Measurements from ENCODE around the gene VPS9D1. TPM values are rescaled to one million over a fixed set of nuclear protein-coding genes. Genes with fewer than 3 reads are reported as not detected.
"Not testable (repeated sequence)": the region's sequence is repeated elsewhere in the genome, so short reads cannot be mapped to it uniquely, and the experiment has no call there.

VPS9D1 gene
- total and polyA plus RNA-seq, 3 donors from 2014 or later = 22.4 to 26.9 (median 25.0) TPM

GRCh38 chr16:89691231-89691985, 29.3 kb downstream of the VPS9D1 start:
- Histone ChIP-seq H3K4me3 (no peak overlapping the region), H3K27me3 (no peaks in the 10 kb centered on the region), H3K36me3 (ENCODE audit: low read depth, missing control alignments) (no peaks in the 10 kb centered on the region), H3K4me1 (peaks cover 7% of the 10 kb centered on the region), H3K9me3 (no peaks in the 10 kb centered on the region), H3K27ac (no peak overlapping the region)
- intact Hi-C loops (cut with DNase I; ENCODE audit: low total_unique reads) = no loop called here
- DNase-seq = no peak
- no peak for TF ChIP-seq POLR2A (IDR thresholded peaks at IDR 0.05)
- TF ChIP-seq CTCF (IDR thresholded peaks at IDR 0.05) = no peak
- 96 to 97% methylated on average over 20 to 21 of the region's 21 CpGs for WGBS, 2 donors

GRCh38 chr16:89690392-89690901, 30.3 kb downstream of the VPS9D1 start:
- H3K4me3 ChIP-seq = no peak overlapping the region
- intact Hi-C loops (cut with DNase I; ENCODE audit: low total_unique reads) = no loop called here

GRCh38 chr16:89689621-89690020, 31.1 kb downstream of the VPS9D1 start:
- H3K27me3 ChIP-seq; H3K36me3 ChIP-seq (ENCODE audit: low read depth, missing control alignments); intact Hi-C loops (cut with DNase I; ENCODE audit: low total_unique reads); H3K4me3 ChIP-seq; H3K9me3 ChIP-seq; DNase-seq; H3K27ac ChIP-seq; H3K4me1 ChIP-seq: not testable (repeated sequence)
- 86 to 93% methylated on average over 4 of the region's 4 CpGs for WGBS, 2 donors

More at GRCh38 chr16:89690392-89690901, 30.3 kb downstream of the VPS9D1 start:
- DNase-seq = no peak
- Histone ChIP-seq H3K36me3 (ENCODE audit: low read depth, missing control alignments) (no peaks in the 10 kb centered on the region), H3K4me1 (peaks cover 7% of the 10 kb centered on the region), H3K9me3 (no peaks in the 10 kb centered on the region), H3K27ac (no peak overlapping the region), H3K27me3 (no peaks in the 10 kb centered on the region)
- WGBS, 2 donors = 95 to 96% methylated on average over 16 of the region's 16 CpGs
- TF ChIP-seq CTCF (IDR thresholded peaks at IDR 0.05) = no peak
- TF ChIP-seq POLR2A (IDR thresholded peaks at IDR 0.05) = no peak

- no peak overlapping the region for H3K27ac ChIP-seq
- intact Hi-C loops (cut with DNase I; ENCODE audit: low total_unique reads) = no loop called here
- peaks cover 7% of the 10 kb centered on the region for H3K4me1 ChIP-seq
- H3K9me3 ChIP-seq = no peaks in the 10 kb centered on the region
- TF ChIP-seq CTCF (IDR thresholded peaks at IDR 0.05) = no peak
- no peaks in the 10 kb centered on the region for H3K36me3 ChIP-seq (ENCODE audit: low read depth, missing control alignments)
- H3K4me3 ChIP-seq = no peak overlapping the region
- WGBS, 2 donors = 93 to 95% methylated on average over 13 of the region's 13 CpGs
- no peak for DNase-seq
- H3K27me3 ChIP-seq = no peaks in the 10 kb centered on the region
Observed at GRCh38 chr16:89689142-89689541, 31.6 kb downstream of the VPS9D1 start.

- intact Hi-C loops (cut with DNase I; ENCODE audit: low total_unique reads) = no loop called here
- WGBS, 2 donors = 88 to 92% methylated on average over 5 of the region's 5 CpGs
Observed at GRCh38 chr16:89688395-89688794, 32.3 kb downstream of the VPS9D1 start.

More at GRCh38 chr16:89688395-89688794, 32.3 kb downstream of the VPS9D1 start:
- Histone ChIP-seq H3K4me3 (no peak overlapping the region), H3K27me3 (no peaks in the 10 kb centered on the region), H3K4me1 (peaks cover 7% of the 10 kb centered on the region), H3K36me3 (ENCODE audit: low read depth, missing control alignments) (no peaks in the 10 kb centered on the region), H3K9me3 (no peaks in the 10 kb centered on the region), H3K27ac (no peak overlapping the region)
- DNase-seq = no peak
- no peak for TF ChIP-seq CTCF (IDR thresholded peaks at IDR 0.05)
- TF ChIP-seq POLR2A (IDR thresholded peaks at IDR 0.05) = no peak
